Liver (tissue), 3 donors: Measurements from ENCODE around the gene ERI3.

ENCODE experiments used
- HNF4G ChIP-seq: IDR thresholded peaks from 2 replicates; pipeline ENCODE4 v1.6.1; 2016; ENCODE audit warnings: antibody characterized with exemption
- JUND ChIP-seq, 2 donors: IDR thresholded peaks; 2 replicates each; pipeline ENCODE4 v1.6.1; 2016; ENCODE audit warnings: antibody characterized with exemption in 2 of 2
- RAD21 ChIP-seq, 2 donors: IDR thresholded peaks; 2 replicates each; pipeline ENCODE4 v1.6.1; 2016; ENCODE audit warnings: antibody characterized with exemption in 2 of 2, mild to moderate bottlenecking in 2 of 2
- SP1 ChIP-seq: IDR thresholded peaks from 2 replicates; pipeline ENCODE4 v1.6.1; 2018; ENCODE audit warnings: antibody characterized with exemption, mild to moderate bottlenecking
- YY1 ChIP-seq: IDR thresholded peaks from 2 replicates; pipeline ENCODE4 v1.6.1; 2016; ENCODE audit warnings: antibody characterized with exemption, mild to moderate bottlenecking
- TF ChIP-seq, protein P1 (sequence below): fragments of 150-350 bp; IDR thresholded peaks from 2 replicates; pipeline ENCODE4 v1.5.1; 2017; ENCODE audit warnings: improper control_type of control experiment, low read depth, low read length; ENCODE audit not compliant: missing input control
- TF ChIP-seq, protein P2 (sequence below): IDR thresholded peaks from 2 replicates; pipeline ENCODE4 v1.6.1; 2016; ENCODE audit warnings: antibody characterized with exemption, mild to moderate bottlenecking
- donor health status: healthy.
- donor health status: healthy.

DNA sequence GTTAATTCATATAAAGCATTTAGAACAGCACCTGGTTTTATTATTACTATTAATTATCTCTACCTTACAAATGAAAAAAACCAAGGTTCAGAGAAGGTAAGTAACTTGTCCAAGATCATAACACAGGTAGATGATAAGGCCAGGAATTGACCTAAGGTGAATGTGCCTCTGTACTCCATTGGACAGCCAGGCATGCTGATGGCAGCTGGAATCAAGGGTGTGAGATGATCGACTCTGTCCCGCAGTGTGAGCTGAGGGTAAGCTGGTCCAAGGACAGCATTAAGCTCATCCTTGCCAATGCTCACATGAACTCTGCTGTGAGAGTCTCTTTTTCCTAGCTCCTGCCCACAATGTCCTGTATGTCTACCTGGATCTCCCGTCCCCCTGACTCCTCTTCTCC is 83.4 kb downstream of the ERI3 start:
- TF ChIP-seq, protein P1, sequence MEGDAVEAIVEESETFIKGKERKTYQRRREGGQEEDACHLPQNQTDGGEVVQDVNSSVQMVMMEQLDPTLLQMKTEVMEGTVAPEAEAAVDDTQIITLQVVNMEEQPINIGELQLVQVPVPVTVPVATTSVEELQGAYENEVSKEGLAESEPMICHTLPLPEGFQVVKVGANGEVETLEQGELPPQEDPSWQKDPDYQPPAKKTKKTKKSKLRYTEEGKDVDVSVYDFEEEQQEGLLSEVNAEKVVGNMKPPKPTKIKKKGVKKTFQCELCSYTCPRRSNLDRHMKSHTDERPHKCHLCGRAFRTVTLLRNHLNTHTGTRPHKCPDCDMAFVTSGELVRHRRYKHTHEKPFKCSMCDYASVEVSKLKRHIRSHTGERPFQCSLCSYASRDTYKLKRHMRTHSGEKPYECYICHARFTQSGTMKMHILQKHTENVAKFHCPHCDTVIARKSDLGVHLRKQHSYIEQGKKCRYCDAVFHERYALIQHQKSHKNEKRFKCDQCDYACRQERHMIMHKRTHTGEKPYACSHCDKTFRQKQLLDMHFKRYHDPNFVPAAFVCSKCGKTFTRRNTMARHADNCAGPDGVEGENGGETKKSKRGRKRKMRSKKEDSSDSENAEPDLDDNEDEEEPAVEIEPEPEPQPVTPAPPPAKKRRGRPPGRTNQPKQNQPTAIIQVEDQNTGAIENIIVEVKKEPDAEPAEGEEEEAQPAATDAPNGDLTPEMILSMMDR: no peak
- TF ChIP-seq JUND (IDR thresholded peaks at IDR 0.05): no peak
- no peak for TF ChIP-seq RAD21 (IDR thresholded peaks at IDR 0.05)
- no peak for TF ChIP-seq SP1
- no peak for TF ChIP-seq YY1
- TF ChIP-seq, protein P2, sequence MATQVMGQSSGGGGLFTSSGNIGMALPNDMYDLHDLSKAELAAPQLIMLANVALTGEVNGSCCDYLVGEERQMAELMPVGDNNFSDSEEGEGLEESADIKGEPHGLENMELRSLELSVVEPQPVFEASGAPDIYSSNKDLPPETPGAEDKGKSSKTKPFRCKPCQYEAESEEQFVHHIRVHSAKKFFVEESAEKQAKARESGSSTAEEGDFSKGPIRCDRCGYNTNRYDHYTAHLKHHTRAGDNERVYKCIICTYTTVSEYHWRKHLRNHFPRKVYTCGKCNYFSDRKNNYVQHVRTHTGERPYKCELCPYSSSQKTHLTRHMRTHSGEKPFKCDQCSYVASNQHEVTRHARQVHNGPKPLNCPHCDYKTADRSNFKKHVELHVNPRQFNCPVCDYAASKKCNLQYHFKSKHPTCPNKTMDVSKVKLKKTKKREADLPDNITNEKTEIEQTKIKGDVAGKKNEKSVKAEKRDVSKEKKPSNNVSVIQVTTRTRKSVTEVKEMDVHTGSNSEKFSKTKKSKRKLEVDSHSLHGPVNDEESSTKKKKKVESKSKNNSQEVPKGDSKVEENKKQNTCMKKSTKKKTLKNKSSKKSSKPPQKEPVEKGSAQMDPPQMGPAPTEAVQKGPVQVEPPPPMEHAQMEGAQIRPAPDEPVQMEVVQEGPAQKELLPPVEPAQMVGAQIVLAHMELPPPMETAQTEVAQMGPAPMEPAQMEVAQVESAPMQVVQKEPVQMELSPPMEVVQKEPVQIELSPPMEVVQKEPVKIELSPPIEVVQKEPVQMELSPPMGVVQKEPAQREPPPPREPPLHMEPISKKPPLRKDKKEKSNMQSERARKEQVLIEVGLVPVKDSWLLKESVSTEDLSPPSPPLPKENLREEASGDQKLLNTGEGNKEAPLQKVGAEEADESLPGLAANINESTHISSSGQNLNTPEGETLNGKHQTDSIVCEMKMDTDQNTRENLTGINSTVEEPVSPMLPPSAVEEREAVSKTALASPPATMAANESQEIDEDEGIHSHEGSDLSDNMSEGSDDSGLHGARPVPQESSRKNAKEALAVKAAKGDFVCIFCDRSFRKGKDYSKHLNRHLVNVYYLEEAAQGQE: no peak
- no peak for TF ChIP-seq HNF4G
